ENCODE results near the gene CBX1.

Gene CBX1

GRCh38 chr17:48024149-48025039, 76.9 kb downstream of the CBX1 start:
- DNase-seq = peak; percentile 26

- DNase-seq = peak; percentile 30
Observed at GRCh38 chr17:48023400-48024148, 77.7 kb downstream of the CBX1 start.

- DNase-seq = no peak
Observed at GRCh38 chr17:48022901-48023300, 78.4 kb downstream of the CBX1 start.

- DNase-seq = no peak
Observed at GRCh38 chr17:48021934-48022333, 79.3 kb downstream of the CBX1 start.
